ENCODE results near the gene FAM200A. TPM values are rescaled to one million over a fixed set of nuclear protein-coding genes. Genes with fewer than 3 reads are reported as not detected.
A peak's percentile ranks its signal among the peaks of the same experiment; 100 is the strongest.
"Not testable (repeated sequence)": the region's sequence is repeated elsewhere in the genome, so short reads cannot be mapped to it uniquely, and the experiment has no call there.

The FAM200A gene
- total RNA-seq, 1 experiment from 2014 or later, result 6.1 TPM

GRCh38 chr7:99557196-99557607 is 5.3 kb upstream of the FAM200A start:
- Mint-ChIP-seq H3K4me1 (ENCODE audit: insufficient read depth, unreplicated experiment) (peaks cover 27% of the 10 kb centered on the region), H3K9me3 (ENCODE audit: unreplicated experiment) (no peaks in the 10 kb centered on the region), H3K27ac (ENCODE audit: low read depth, unreplicated experiment) (peak overlapping the region; percentile 86), H3K4me3 (ENCODE audit: unreplicated experiment) (peak overlapping the region; percentile 85), H3K27me3 (ENCODE audit: insufficient read depth, unreplicated experiment) (no peaks in the 10 kb centered on the region), H3K36me3 (ENCODE audit: insufficient read depth, unreplicated experiment) (peaks cover 34% of the 10 kb centered on the region)
- DNase-seq (ENCODE audit: unreplicated experiment), result no peak
- CTCF ChIA-PET, result interaction anchor here (0.6 to 1.3 kb wide), 5 partner anchors 13 to 672 kb away, joined by 3 to 4 read pairs (median 3); no protein-coding TSS in a partner anchor
- POLR2A ChIA-PET, result interaction anchor here (0.5 to 5.0 kb wide), 23 partner anchors 7 to 1183 kb away, joined by 3 to 55 read pairs (median 5); partner anchors contain the start of genes ATP5MF, BUD31, MEPCE and PDAP1
- TF ChIP-seq CTCF (IDR thresholded peaks at IDR 0.05; ENCODE audit: unreplicated experiment), result no peak
- intact Hi-C loops (cut with micrococcal nuclease), result no loop called here
- no TSS peak for BruUV-seq (replicated peaks)

GRCh38 chr7:99554939-99555338 is 3.0 kb upstream of the FAM200A start:
- H3K9me3 Mint-ChIP-seq (ENCODE audit: unreplicated experiment), result no peaks in the 10 kb centered on the region
- intact Hi-C loops (cut with micrococcal nuclease), result no loop called here
- H3K4me3 Mint-ChIP-seq (ENCODE audit: unreplicated experiment), result no peak overlapping the region
- H3K27me3 Mint-ChIP-seq (ENCODE audit: insufficient read depth, unreplicated experiment), result no peaks in the 10 kb centered on the region
- no TSS peak for BruUV-seq (replicated peaks)
- POLR2A ChIA-PET, result no interaction called here
- CTCF ChIA-PET, result no interaction called here
- H3K4me1 Mint-ChIP-seq (ENCODE audit: insufficient read depth, unreplicated experiment), result peaks cover 11% of the 10 kb centered on the region
- TF ChIP-seq CTCF (IDR thresholded peaks at IDR 0.05; ENCODE audit: unreplicated experiment), result no peak
- no peak for DNase-seq (ENCODE audit: unreplicated experiment)
- H3K36me3 Mint-ChIP-seq (ENCODE audit: insufficient read depth, unreplicated experiment), result peaks cover 19% of the 10 kb centered on the region
- H3K27ac Mint-ChIP-seq (ENCODE audit: low read depth, unreplicated experiment), result no peak overlapping the region

GRCh38 chr7:99553039-99553438 is 1.1 kb upstream of the FAM200A start:
- Mint-ChIP-seq H3K4me3 (ENCODE audit: unreplicated experiment) (peak overlapping the region; percentile 69), H3K36me3 (ENCODE audit: insufficient read depth, unreplicated experiment) (peaks cover 19% of the 10 kb centered on the region), H3K27ac (ENCODE audit: low read depth, unreplicated experiment) (peak overlapping the region; percentile 90), H3K27me3 (ENCODE audit: insufficient read depth, unreplicated experiment) (no peaks in the 10 kb centered on the region), H3K4me1 (ENCODE audit: insufficient read depth, unreplicated experiment) (peaks cover 11% of the 10 kb centered on the region), H3K9me3 (ENCODE audit: unreplicated experiment) (peaks cover 5% of the 10 kb centered on the region)
- POLR2A ChIA-PET, result interaction anchor here (1.2 kb wide), 1 partner anchor 49 kb away, joined by 4 read pairs; the partner anchor contains the start of gene ZKSCAN5
- intact Hi-C loops (cut with micrococcal nuclease), result no loop called here
- TF ChIP-seq CTCF (IDR thresholded peaks at IDR 0.05; ENCODE audit: unreplicated experiment), result no peak
- no TSS peak for BruUV-seq (replicated peaks)
- CTCF ChIA-PET, result no interaction called here
- no peak for DNase-seq (ENCODE audit: unreplicated experiment)

- peaks cover 6% of the 10 kb centered on the region for H3K4me1 Mint-ChIP-seq (ENCODE audit: insufficient read depth, unreplicated experiment)
- peak overlapping the region; percentile 90 for H3K27ac Mint-ChIP-seq (ENCODE audit: low read depth, unreplicated experiment)
- no TSS peak for BruUV-seq (replicated peaks)
- no peak for TF ChIP-seq CTCF (IDR thresholded peaks at IDR 0.05; ENCODE audit: unreplicated experiment)
- ChIA-PET CTCF (interaction anchor here (1.4 kb wide), 1 partner anchor 29 kb away, joined by 7 read pairs; no protein-coding TSS in a partner anchor), POLR2A (interaction anchor here (1.0 to 2.3 kb wide), 12 partner anchors 10 to 367 kb away, joined by 3 to 29 read pairs (median 4); partner anchors contain the start of genes ZKSCAN5 and ZNF394)
- peak overlapping the region; percentile 69 for H3K4me3 Mint-ChIP-seq (ENCODE audit: unreplicated experiment)
- intact Hi-C loops (cut with micrococcal nuclease), result no loop called here
- H3K27me3 Mint-ChIP-seq (ENCODE audit: insufficient read depth, unreplicated experiment), result no peaks in the 10 kb centered on the region
- H3K36me3 Mint-ChIP-seq (ENCODE audit: insufficient read depth, unreplicated experiment), result peaks cover 22% of the 10 kb centered on the region
- H3K9me3 Mint-ChIP-seq (ENCODE audit: unreplicated experiment), result peaks cover 7% of the 10 kb centered on the region
- no peak for DNase-seq (ENCODE audit: unreplicated experiment)
Observed at GRCh38 chr7:99551334-99551733, 580 bp downstream of the FAM200A start.

- H3K4me3 Mint-ChIP-seq (ENCODE audit: unreplicated experiment); H3K4me1 Mint-ChIP-seq (ENCODE audit: insufficient read depth, unreplicated experiment); intact Hi-C loops (cut with micrococcal nuclease); DNase-seq (ENCODE audit: unreplicated experiment); H3K27ac Mint-ChIP-seq (ENCODE audit: low read depth, unreplicated experiment); H3K9me3 Mint-ChIP-seq (ENCODE audit: unreplicated experiment); H3K27me3 Mint-ChIP-seq (ENCODE audit: insufficient read depth, unreplicated experiment); BruUV-seq (replicated peaks); CTCF ChIA-PET: not testable (repeated sequence)
- H3K36me3 Mint-ChIP-seq (ENCODE audit: insufficient read depth, unreplicated experiment), result peaks cover 23% of the 10 kb centered on the region
- POLR2A ChIA-PET, result interaction anchor here (1.9 kb wide), 1 partner anchor 8 kb away, joined by 6 read pairs; the partner anchor contains the start of gene ZNF655
Observed at GRCh38 chr7:99549545-99549944, 2.4 kb downstream of the FAM200A start.

GRCh38 chr7:99545308-99545707 is 6.6 kb downstream of the FAM200A start:
- H3K9me3 Mint-ChIP-seq (ENCODE audit: unreplicated experiment); DNase-seq (ENCODE audit: unreplicated experiment); H3K27me3 Mint-ChIP-seq (ENCODE audit: insufficient read depth, unreplicated experiment); H3K4me1 Mint-ChIP-seq (ENCODE audit: insufficient read depth, unreplicated experiment); H3K27ac Mint-ChIP-seq (ENCODE audit: low read depth, unreplicated experiment); intact Hi-C loops (cut with micrococcal nuclease); POLR2A ChIA-PET; BruUV-seq (replicated peaks); H3K4me3 Mint-ChIP-seq (ENCODE audit: unreplicated experiment); CTCF ChIA-PET: not testable (repeated sequence)
- peaks cover 20% of the 10 kb centered on the region for H3K36me3 Mint-ChIP-seq (ENCODE audit: insufficient read depth, unreplicated experiment)
